ENCODE data around the gene SPDYE5.

The SPDYE5 gene

DNA sequence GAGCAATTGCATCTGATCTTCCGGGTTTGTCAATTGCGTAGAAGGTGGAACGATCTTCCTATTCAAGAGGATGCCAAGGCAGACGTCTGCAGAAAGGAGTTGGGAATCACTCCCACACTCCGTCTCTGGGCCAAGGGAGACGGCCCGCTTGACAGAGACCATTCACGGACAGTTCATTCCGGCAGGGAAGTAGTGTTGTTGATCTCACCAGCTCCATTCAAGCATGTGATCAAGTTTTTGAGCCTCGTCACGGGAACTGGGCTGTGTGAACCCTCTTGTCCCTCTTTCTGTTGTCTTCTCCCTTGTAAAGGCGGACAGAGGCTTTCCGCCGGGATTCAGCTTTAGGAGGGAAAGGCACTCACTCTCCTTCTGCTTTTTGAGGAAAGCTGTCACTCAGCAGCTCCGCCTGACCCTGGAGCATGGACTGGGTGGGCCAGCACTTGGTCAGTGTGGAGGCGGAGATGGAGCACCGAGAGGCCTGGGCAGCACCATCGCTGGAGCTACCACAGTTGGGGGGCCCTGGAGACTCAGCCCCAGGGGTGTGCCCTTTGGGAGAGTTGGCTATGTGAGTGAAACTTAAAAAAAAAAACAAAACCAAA is 44.9 kb downstream of the SPDYE5 start:
- DNase-seq (ENCODE audit: low read depth in 2 of 2) = no peak

DNA sequence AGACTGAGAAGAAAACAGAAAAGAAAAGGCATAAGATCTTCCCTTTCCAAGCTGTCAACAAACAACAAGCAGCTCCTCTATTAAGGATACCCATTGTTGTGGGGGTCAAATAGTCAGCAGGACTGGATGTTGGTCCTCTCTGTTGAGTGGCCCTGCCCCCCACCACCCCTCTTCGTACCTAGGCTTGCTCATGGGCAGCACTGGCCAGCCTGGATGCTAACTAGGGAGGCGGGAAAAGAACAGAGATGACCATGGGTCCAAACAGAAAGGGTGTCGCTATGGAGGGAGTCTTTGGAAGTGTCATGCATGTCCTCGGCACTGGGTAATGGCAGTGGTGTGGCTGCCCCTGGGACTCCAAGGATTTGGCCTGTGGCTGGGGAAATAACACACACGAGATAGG is 45.6 kb downstream of the SPDYE5 start:
- no peak for DNase-seq (ENCODE audit: low read depth in 2 of 2)

DNA sequence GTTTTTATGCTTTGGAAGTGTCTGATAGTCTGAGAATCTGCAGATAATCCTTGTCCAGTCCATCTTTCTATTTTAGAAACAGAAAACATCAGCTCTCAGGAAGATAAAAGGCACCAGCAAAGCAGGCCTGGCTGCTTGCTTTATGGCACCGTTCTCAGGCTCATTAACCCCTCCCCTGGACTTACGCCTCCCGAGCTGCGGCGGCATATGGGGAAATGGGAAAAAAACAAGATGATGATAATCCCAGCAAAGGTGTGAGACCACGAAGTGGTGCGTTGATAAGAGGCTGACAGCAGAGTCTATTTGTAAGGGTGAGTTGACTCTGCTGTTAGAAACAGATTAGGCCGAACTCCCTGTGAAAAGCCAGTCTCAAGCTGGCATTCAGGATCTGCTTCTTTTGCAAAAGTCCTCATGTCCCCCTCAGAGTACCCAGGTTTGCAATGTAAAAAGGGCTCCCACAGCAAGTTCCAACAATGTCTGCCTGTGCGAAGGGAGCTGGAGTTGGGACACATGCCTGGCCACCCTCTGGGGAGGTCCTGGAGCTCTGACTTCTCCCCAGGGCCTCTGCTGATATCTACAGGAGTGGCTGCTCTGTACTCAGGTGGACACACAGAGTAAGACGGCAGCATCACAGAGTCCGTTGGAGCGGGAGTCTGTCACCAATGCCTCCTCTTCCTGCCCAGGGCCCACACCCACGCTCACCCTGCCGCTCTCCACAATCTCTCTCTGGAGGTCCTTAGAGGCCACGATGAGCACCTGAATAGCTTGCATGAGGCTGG is 54.3 kb downstream of the SPDYE5 start:
- DNase-seq (ENCODE audit: low read depth in 2 of 2) = no peak

Measured in stimulated activated CD8-positive, alpha-beta memory T cell treated with anti-CD3 and anti-CD28 coated beads, Interleukin-15, amount 100 ng/mL, for 4 hours (primary cell).